GM18511 (cell line): ENCODE results near the gene MMP21.

Source experiments
- ATAC-seq: cut with Tn5 transposase; IDR thresholded peaks from one replicate; pipeline ENCODE4 v1.9.1; 2021; ENCODE audit warnings: mild to moderate bottlenecking, moderate library complexity; ENCODE audit not compliant: unreplicated experiment

The MMP21 gene

GRCh38 chr10:125795128-125795527 is 19.5 kb upstream of the MMP21 start:
- no peak for ATAC-seq

- ATAC-seq = no peak
These were observed 17.0 kb upstream of the MMP21 start for GRCh38 chr10:125792342-125793300.

- no peak for ATAC-seq
These were observed 12.8 kb upstream of the MMP21 start for GRCh38 chr10:125788156-125789034.

- ATAC-seq = no peak
These were observed 10.2 kb upstream of the MMP21 start for GRCh38 chr10:125785791-125786190.

- peak; percentile 80 for ATAC-seq
These were observed 8.3 kb upstream of the MMP21 start for GRCh38 chr10:125783957-125784356.

- ATAC-seq = no peak
These were observed 7.8 kb upstream of the MMP21 start for GRCh38 chr10:125783408-125783807.

- ATAC-seq = no peak
These were observed 7.0 kb upstream of the MMP21 start for GRCh38 chr10:125782616-125783015.

- no peak for ATAC-seq
These were observed 6.4 kb upstream of the MMP21 start for GRCh38 chr10:125782054-125782453.

GRCh38 chr10:125781374-125781773 is 5.8 kb upstream of the MMP21 start:
- ATAC-seq = no peak

- no peak for ATAC-seq
These were observed 4.0 kb upstream of the MMP21 start for GRCh38 chr10:125779403-125780327.

GRCh38 chr10:125778556-125778955 is 2.9 kb upstream of the MMP21 start:
- ATAC-seq = no peak

GRCh38 chr10:125777806-125778205 is 2.2 kb upstream of the MMP21 start:
- no peak for ATAC-seq

GRCh38 chr10:125774581-125775191 is 935 bp downstream of the MMP21 start:
- ATAC-seq = no peak

- ATAC-seq = no peak
These were observed 1.7 kb downstream of the MMP21 start for GRCh38 chr10:125773687-125774543.

- no peak for ATAC-seq
These were observed 2.8 kb downstream of the MMP21 start for GRCh38 chr10:125772864-125773180.

GRCh38 chr10:125772112-125772863 is 3.3 kb downstream of the MMP21 start:
- no peak for ATAC-seq

GRCh38 chr10:125770844-125771243 is 4.8 kb downstream of the MMP21 start:
- no peak for ATAC-seq

GRCh38 chr10:125769175-125769574 is 6.4 kb downstream of the MMP21 start:
- ATAC-seq = no peak
